A673 (cell line): ENCODE measurements around the gene LGR6. TPM values are rescaled to one million over a fixed set of nuclear protein-coding genes. Genes with fewer than 3 reads are reported as not detected.

Experiments
- BruUV-seq: library from RNA; stranded (reverse); fragments of 400-500 nt; replicated peaks from 2 replicates; lab custom pipeline; 2021; lab: Mats Ljungman, UMichigan
- CTCF ChIA-PET: fragments of 300-600 bp; sonication (Branson Sonifier 250); formaldehyde crosslinking; loops from one replicate; lab custom pipeline; 2022; ENCODE audit warnings: antibody characterized with exemption; lab: Charles Lee
- POLR2A ChIA-PET: fragments of 300-600 bp; sonication (Branson Sonifier 250); formaldehyde crosslinking; loops from one replicate; lab custom pipeline; 2022; ENCODE audit warnings: antibody characterized with exemption; ENCODE audit not compliant: low non-redundant PET; lab: Charles Lee
- DNase-seq: peaks from one replicate; pipeline ENCODE4 v3.0.0-alpha.2; 2015; ENCODE audit warnings: low spot score
- H3K27ac ChIP-seq: fragments of 200-600 bp; sonication (generic); 2 replicates; pipeline ENCODE4 v1.5.1; 2016; ENCODE audit warnings: mixed run types, low read depth, mild to moderate bottlenecking, mixed read lengths, antibody characterized with exemption, low read length; ENCODE audit not compliant: poor library complexity, severe bottlenecking
- H3K27me3 ChIP-seq: fragments of 200-600 bp; sonication (generic); replicated peaks from 2 replicates; pipeline ENCODE4 v1.6.1; 2017; ENCODE audit warnings: mixed run types, low read depth, mild to moderate bottlenecking, mixed read lengths, antibody characterized with exemption, low read length; ENCODE audit not compliant: insufficient read depth, poor library complexity
- H3K36me3 ChIP-seq: fragments of 200-600 bp; sonication (generic); 2 replicates; pipeline ENCODE4 v1.6.1; 2016; ENCODE audit warnings: mixed run types, mild to moderate bottlenecking, mixed read lengths, antibody characterized with exemption, low read length; ENCODE audit not compliant: insufficient read depth, poor library complexity, severe bottlenecking
- H3K4me1 ChIP-seq: fragments of 200-600 bp; sonication (generic); 2 replicates; pipeline ENCODE4 v1.6.1; 2017; ENCODE audit warnings: mixed run types, mild to moderate bottlenecking, mixed read lengths, antibody characterized with exemption, low read length; ENCODE audit not compliant: insufficient read depth, poor library complexity, severe bottlenecking
- H3K4me3 ChIP-seq: fragments of 200-600 bp; sonication (generic); 2 replicates; pipeline ENCODE4 v1.5.1; 2016; ENCODE audit warnings: low read depth, mixed run types, mild to moderate bottlenecking, mixed read lengths, low read length; ENCODE audit not compliant: poor library complexity, severe bottlenecking
- H3K9me3 ChIP-seq: fragments of 200-600 bp; sonication (generic); 2 replicates; pipeline ENCODE4 v1.6.1; 2016; ENCODE audit warnings: mixed run types, low read depth, mild to moderate bottlenecking, mixed read lengths, antibody characterized with exemption, low read length; ENCODE audit not compliant: poor library complexity, severe bottlenecking
- EZH2 ChIP-seq: fragments of 200-600 bp; sonication (generic); IDR thresholded peaks from 2 replicates; pipeline ENCODE4 v1.6.1; 2017; ENCODE audit warnings: borderline replicate concordance, low read depth, mild to moderate bottlenecking, mixed read lengths, antibody characterized with exemption, low read length; ENCODE audit not compliant: poor library complexity, severe bottlenecking
- intact Hi-C: fragments of 100-400 bp; cut with micrococcal nuclease; formaldehyde crosslinking; loops from one replicate; pipeline ENCODE4 v1.10.0; 2022; ENCODE audit not compliant: unreplicated experiment
- total RNA-seq: library from RNA; stranded (reverse); gene quantifications from 2 replicates; pipeline ENCODE4 v1.2.3, GENCODE V29; 2021
- TF ChIP-seq, protein P1 (sequence below): fragments of 300-800, 200-600 bp; sonication (generic); conservative IDR thresholded peaks from 2 replicates; pipeline ENCODE4 v1.5.1; 2017; ENCODE audit warnings: low read depth, mild to moderate bottlenecking, antibody characterized with exemption, low read length, moderate library complexity, mixed read lengths

Gene LGR6
- total RNA-seq, 1 experiment from 2014 or later: not detected

DNA sequence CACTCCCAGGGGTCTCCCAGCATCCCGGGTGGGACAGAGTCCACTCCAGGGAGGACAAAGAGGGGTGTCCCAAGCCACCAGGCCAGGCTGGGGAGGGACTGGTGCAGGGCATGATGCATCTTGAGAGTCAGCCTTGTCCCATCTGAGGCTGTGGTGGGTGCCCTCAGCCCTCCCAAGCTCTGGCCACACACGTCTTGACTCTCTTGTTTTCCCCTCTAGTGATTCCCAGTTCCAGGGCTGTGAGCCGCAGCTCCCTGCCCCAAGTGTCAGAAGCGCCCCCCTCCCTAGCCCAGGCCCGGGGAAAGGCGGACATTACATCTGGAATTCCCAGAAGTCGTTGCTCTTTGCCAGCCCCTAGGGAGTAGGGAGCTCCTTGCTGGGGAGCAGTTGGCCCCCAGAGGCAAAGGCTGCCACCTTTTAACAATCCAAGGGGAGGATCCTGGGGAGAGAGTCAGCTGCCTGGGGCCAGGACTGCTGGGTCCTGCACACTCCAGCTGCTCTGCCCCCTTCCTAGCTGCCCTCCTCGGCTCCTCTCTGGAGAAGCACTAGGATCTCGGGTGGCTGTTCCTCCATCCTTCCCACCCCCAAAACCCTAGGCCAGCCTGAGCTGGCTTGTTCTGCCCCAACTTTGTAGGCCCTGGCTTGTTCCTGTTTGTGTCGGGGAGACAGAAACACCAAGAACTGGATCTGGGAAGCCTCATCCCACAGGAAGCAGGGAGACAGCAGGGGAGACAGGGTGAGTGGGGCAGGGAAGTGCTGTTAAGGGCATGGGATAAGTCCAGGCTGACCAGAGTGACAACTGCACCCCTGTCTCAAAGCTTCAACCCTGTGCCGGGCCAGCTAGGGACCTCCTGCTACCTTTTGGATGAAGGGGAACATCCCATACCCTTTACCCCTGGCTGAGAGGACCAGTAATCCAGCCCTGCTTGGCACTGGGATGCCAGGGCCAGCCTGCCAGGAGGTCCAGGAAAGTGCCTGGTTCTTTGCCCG is 30.0 kb upstream of the LGR6 start:
- H3K36me3 ChIP-seq: no peaks in the 10 kb centered on the region
- no peak for TF ChIP-seq EZH2
- BruUV-seq: no TSS peak
- H3K4me3 ChIP-seq: no peak overlapping the region
- no peak for DNase-seq
- no peak overlapping the region for H3K27ac ChIP-seq
- intact Hi-C loops: no loop called here
- ChIA-PET CTCF (interaction anchor here (1.1 kb wide), 1 partner anchor 9 kb away, joined by 3 read pairs; no protein-coding TSS in a partner anchor), POLR2A (no interaction called here)
- H3K4me1 ChIP-seq: peaks cover 26% of the 10 kb centered on the region
- H3K27me3 ChIP-seq: no peaks in the 10 kb centered on the region
- no peaks in the 10 kb centered on the region for H3K9me3 ChIP-seq

DNA sequence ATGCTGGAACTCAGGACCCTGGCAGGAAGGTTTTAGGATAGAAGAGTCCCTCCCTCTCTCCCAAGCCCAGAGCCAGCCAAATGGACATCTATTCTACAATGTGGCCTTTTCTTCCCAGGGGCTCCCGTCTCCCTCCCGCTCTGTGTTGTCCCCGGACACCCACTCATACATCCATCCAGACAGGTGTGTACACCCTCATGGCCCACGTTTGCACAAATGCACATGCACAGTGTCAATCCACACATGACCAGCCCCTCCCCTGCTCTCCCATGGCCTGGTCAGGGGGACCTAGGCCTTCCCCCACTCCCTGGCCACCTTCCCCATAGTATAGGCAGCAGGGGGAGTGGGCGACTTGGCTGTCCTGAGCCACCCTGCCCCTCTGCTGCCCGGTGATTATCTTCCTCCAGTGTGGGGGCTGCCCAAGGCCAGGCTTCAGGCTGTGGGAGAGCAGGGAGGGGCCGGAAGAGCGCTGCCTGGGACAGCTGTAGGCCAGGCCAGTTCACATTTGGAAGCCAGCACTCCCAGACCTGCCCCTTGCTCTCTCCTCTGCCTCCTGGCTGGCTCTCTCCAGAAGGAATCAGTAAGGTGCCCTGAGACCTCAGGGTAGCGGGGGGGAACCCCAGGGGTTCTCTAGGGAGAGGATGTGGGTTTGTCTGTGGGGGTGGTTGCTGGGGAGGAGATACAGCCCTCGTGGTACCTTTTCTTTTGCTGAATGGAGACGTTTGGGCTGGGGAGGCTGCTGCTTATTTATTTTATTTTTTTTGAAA is 29.1 kb upstream of the LGR6 start:
- POLR2A ChIA-PET: no interaction called here
- Histone ChIP-seq H3K4me1 (peaks cover 26% of the 10 kb centered on the region), H3K4me3 (no peak overlapping the region), H3K9me3 (no peaks in the 10 kb centered on the region), H3K27me3 (no peaks in the 10 kb centered on the region), H3K36me3 (no peaks in the 10 kb centered on the region), H3K27ac (no peak overlapping the region)
- CTCF ChIA-PET: no interaction called here
- no TSS peak for BruUV-seq
- intact Hi-C loops: no loop called here
- TF ChIP-seq, protein P1, sequence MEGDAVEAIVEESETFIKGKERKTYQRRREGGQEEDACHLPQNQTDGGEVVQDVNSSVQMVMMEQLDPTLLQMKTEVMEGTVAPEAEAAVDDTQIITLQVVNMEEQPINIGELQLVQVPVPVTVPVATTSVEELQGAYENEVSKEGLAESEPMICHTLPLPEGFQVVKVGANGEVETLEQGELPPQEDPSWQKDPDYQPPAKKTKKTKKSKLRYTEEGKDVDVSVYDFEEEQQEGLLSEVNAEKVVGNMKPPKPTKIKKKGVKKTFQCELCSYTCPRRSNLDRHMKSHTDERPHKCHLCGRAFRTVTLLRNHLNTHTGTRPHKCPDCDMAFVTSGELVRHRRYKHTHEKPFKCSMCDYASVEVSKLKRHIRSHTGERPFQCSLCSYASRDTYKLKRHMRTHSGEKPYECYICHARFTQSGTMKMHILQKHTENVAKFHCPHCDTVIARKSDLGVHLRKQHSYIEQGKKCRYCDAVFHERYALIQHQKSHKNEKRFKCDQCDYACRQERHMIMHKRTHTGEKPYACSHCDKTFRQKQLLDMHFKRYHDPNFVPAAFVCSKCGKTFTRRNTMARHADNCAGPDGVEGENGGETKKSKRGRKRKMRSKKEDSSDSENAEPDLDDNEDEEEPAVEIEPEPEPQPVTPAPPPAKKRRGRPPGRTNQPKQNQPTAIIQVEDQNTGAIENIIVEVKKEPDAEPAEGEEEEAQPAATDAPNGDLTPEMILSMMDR: no peak
- TF ChIP-seq EZH2: no peak
- DNase-seq: no peak

DNA sequence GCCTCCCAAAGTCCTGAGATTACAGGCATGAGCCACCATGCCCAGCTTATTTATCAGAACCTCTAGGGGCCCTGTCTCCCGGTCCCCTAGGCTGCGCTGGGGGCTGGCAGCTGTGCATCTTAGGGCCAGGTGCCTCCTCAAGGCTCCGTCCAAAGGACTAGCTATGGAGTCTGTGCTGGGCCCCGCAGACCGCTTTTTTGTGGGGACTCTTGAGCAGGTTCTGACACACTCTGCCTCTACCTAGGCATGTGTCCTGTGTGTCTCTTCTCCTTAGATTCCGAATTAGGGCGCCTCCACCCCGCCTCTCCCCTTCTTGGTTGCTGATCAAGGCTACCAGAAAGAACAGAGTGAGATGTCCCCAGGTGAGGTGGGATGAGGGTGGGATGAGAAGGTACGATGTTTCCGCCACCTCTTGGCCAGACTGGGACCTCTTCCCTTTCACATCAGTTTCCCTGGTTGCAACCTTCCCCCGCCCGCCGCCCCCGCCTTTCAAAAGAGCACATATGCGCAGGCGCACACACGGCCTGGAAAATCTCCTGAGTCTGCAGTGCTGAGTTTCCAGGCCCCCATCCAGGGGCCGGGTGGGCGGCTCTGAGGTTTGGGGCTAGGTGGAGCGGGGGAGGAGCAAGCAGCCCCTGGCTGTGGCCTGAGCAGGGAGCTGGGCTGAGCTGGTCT is 28.2 kb upstream of the LGR6 start:
- ChIA-PET CTCF (no interaction called here), POLR2A (no interaction called here)
- Histone ChIP-seq H3K27me3 (no peaks in the 10 kb centered on the region), H3K9me3 (no peaks in the 10 kb centered on the region), H3K36me3 (no peaks in the 10 kb centered on the region), H3K4me1 (peaks cover 19% of the 10 kb centered on the region), H3K27ac (no peak overlapping the region), H3K4me3 (no peak overlapping the region)
- DNase-seq: no peak
- intact Hi-C loops: no loop called here
- no TSS peak for BruUV-seq
- TF ChIP-seq, protein P1: no peak
- TF ChIP-seq EZH2: no peak
